ENCODE data around the gene SELENON. TPM values are rescaled to one million over a fixed set of nuclear protein-coding genes. Genes with fewer than 3 reads are reported as not detected.
A peak's percentile ranks its signal among the peaks of the same experiment; 100 is the strongest.

The SELENON gene
- total and polyA plus RNA-seq, 9 of the 15 experiments (the other 6 are each of a cell fraction or from before 2014, with no cell fraction given): 0.43 to 26.7 (median 7.0) TPM

- TF ChIP-seq BRCA1 (IDR thresholded peaks at IDR 0.05) (no peak), BRCA1 (CRISPR knock-in tag; IDR thresholded peaks at IDR 0.05) (no peak), ZMIZ1 (IDR thresholded peaks at IDR 0.05; ENCODE audit: low read depth in 2 of 2, low read length in 2 of 2) (peak in 1 of 2 experiments; percentile 88; a peak in 2 of 4 replicates), ZBTB1 (CRISPR knock-in tag; IDR thresholded peaks at IDR 0.05; ENCODE audit: borderline replicate concordance, low read depth) (no peak), CAMTA2 (CRISPR knock-in tag; conservative IDR thresholded peaks at IDR 0.05) (no peak), GATA2 (CRISPR knock-in tag; IDR thresholded peaks at IDR 0.05) (peak; percentile 90), TCF3 (CRISPR knock-in tag; IDR thresholded peaks at IDR 0.05) (peak; percentile 94), NELFE (IDR thresholded peaks at IDR 0.05; ENCODE audit: insufficient read depth, insufficient read length) (no peak), ZNF274 (IDR thresholded peaks at IDR 0.05; ENCODE audit: borderline replicate concordance, low read depth, low read length) (0 out of 2 replicates have a peak, but pooled peaks have one; percentile 33), NR3C1 (CRISPR knock-in tag; IDR thresholded peaks at IDR 0.05) (no peak), AFF1 (IDR thresholded peaks at IDR 0.05; ENCODE audit: low read depth in 1 of 2, partially characterized antibody in 2 of 2) (peak in 1 of 2 experiments; percentile 58), PKNOX1 (IDR thresholded peaks at IDR 0.05) (peak; percentile 39; the same call in 1 of the 2 replicates), ZNF518B (CRISPR knock-in tag; IDR thresholded peaks at IDR 0.05) (no peak), MYNN (IDR thresholded peaks at IDR 0.05) (0 out of 2 replicates have a peak, but pooled peaks have one; percentile 30), MYNN (CRISPR knock-in tag; IDR thresholded peaks at IDR 0.05) (no peak), NBN (IDR thresholded peaks at IDR 0.05; ENCODE audit: low read depth) (peak; percentile 68; the same call in 1 of the 2 replicates), LCOR (CRISPR knock-in tag; IDR thresholded peaks at IDR 0.05) (no peak), HDAC2 (IDR thresholded peaks at IDR 0.05) (peak; percentile 94)
Observed at GRCh38 chr1:25760871-25761270, 39.1 kb upstream of the SELENON start (continued).

Data from K562 (cell line).